Mesendoderm (in vitro differentiated cells): Measurements from ENCODE around the gene ABL1.

Source experiments
- DNase-seq: peaks from one replicate; pipeline ENCODE4 v3.0.0; 2013
- H2AK5ac ChIP-seq: 2 replicates; pipeline ENCODE4 v1.6.1; 2013; ENCODE audit warnings: low read length, inconsistent platforms
- H2BK120ac ChIP-seq: 2 replicates; pipeline ENCODE4 v1.6.1; 2013; ENCODE audit warnings: low read depth, mild to moderate bottlenecking, low read length, moderate library complexity, mixed read lengths
- H2BK15ac ChIP-seq: replicated peaks from 2 replicates; pipeline ENCODE4 v1.6.1; 2013; ENCODE audit warnings: low read depth, mild to moderate bottlenecking, moderate library complexity
- H2BK5ac ChIP-seq: 2 replicates; pipeline ENCODE4 v1.6.1; 2013; ENCODE audit warnings: low read length, inconsistent platforms
- H3K18ac ChIP-seq: 2 replicates; pipeline ENCODE4 v1.6.1; 2013; ENCODE audit warnings: mild to moderate bottlenecking, low read length, mixed read lengths
- H3K23ac ChIP-seq: one replicate; pipeline ENCODE4 v1.6.1; 2013; ENCODE audit warnings: low read length
- H3K27ac ChIP-seq: 2 replicates; pipeline ENCODE4 v1.5.1; 2013; ENCODE audit warnings: low read depth, mild to moderate bottlenecking, inconsistent platforms, low read length, moderate library complexity
- H3K27me3 ChIP-seq: 2 replicates; pipeline ENCODE4 v1.6.1; 2013; ENCODE audit warnings: low read length, control low read depth, mild to moderate bottlenecking, inconsistent platforms; ENCODE audit not compliant: insufficient read depth, poor library complexity
- H3K36me3 ChIP-seq: 2 replicates; pipeline ENCODE4 v1.6.1; 2013; ENCODE audit warnings: low read length, inconsistent platforms; ENCODE audit not compliant: control insufficient read depth, insufficient read depth
- H3K4ac ChIP-seq: one replicate; pipeline ENCODE4 v1.6.1; 2013; ENCODE audit warnings: low read depth, mild to moderate bottlenecking, low read length, moderate library complexity
- H3K4me1 ChIP-seq: 2 replicates; pipeline ENCODE4 v1.6.1; 2013; ENCODE audit warnings: low read depth, low read length, inconsistent platforms; ENCODE audit not compliant: control insufficient read depth
- H3K4me2 ChIP-seq: 2 replicates; pipeline ENCODE4 v1.6.1; 2013; ENCODE audit warnings: low read length
- H3K4me3 ChIP-seq: 2 replicates; pipeline ENCODE4 v1.5.1; 2013; ENCODE audit warnings: mild to moderate bottlenecking, low read length
- H3K56ac ChIP-seq: one replicate; pipeline ENCODE4 v1.6.1; 2013; ENCODE audit warnings: low read length
- H3K79me1 ChIP-seq: 2 replicates; pipeline ENCODE4 v1.6.1; 2013; ENCODE audit warnings: low read length, inconsistent platforms
- H3K79me2 ChIP-seq: 2 replicates; pipeline ENCODE4 v1.6.1; 2013; ENCODE audit warnings: mild to moderate bottlenecking, low read length; ENCODE audit not compliant: control insufficient read depth, insufficient read depth
- H3K9ac ChIP-seq: 2 replicates; pipeline ENCODE4 v1.6.1; 2013; ENCODE audit warnings: low read length, inconsistent platforms
- H4K5ac ChIP-seq: one replicate; pipeline ENCODE4 v1.6.1; 2013; ENCODE audit warnings: low read length
- H4K8ac ChIP-seq: one replicate; pipeline ENCODE4 v1.6.1; 2013; ENCODE audit warnings: low read depth, mild to moderate bottlenecking, control low read depth, low read length, moderate library complexity
- WGBS: extraction: QIAGEN DNeasy Blood & Tissue Kit; methylation state at CpG from one replicate; pipeline ENCODE4 v1.1.7; 2013; ENCODE audit warnings: low lambda C conversion rate, missing lambda C conversion rate; ENCODE audit not compliant: insufficient coverage; ENCODE audit errors: extremely low coverage; 5-methylcytosine and 5-hydroxymethylcytosine counted together

The ABL1 gene

DNA sequence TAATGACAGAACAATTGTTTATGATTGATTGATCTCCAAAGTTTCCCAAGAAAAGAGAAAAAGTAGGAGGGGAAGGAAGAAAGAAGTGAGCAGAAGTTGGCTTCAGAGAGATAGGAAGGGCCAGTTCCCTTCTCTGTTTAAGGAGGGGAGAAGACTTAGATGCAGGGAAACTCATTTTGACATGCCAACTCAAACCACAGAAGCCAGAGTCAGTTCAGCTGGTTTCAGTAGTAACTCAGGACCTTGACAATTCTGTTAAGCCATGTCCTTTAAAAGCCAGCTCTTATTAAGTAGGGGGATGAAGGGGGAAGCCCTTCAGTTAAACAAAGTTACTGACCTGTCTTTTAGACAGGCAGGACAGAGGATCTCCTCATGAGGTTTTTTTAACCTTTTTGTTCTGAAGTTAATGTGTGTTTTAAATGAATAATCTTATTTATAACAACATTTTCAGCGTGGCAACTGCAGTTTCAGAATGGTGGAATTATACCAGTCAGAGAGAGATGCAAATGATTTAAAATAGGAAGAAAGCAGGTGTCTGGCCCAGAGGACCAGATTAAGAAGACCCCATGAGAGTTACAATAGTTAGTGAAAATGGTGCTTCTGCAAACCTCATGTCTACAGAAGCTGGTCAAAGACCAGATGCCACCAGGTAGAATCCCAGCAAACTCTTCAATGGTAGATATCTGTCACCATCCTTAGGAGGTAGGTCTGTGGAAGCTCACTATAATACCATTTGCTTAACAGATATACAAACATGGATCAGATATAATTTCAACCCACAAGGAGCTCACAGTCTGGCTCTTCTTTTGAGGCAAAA lies 29.3 kb upstream of the ABL1 start:
- Histone ChIP-seq H2BK120ac (no peak overlapping the region), H3K18ac (no peak overlapping the region), H3K79me2 (no peaks in the 10 kb centered on the region), H3K23ac (no peak overlapping the region), H3K27ac (no peak overlapping the region), H3K4me2 (no peak overlapping the region), H4K5ac (no peak overlapping the region), H3K4me1 (peaks cover 4% of the 10 kb centered on the region), H2BK15ac (no peak overlapping the region), H3K9ac (no peak overlapping the region), H3K27me3 (no peaks in the 10 kb centered on the region), H2AK5ac (no peak overlapping the region), H3K4me3 (no peak overlapping the region), H3K56ac (no peak overlapping the region), H4K8ac (no peak overlapping the region), H3K36me3 (no peaks in the 10 kb centered on the region), H3K79me1 (peaks cover 2% of the 10 kb centered on the region), H3K4ac (no peak overlapping the region), H2BK5ac (no peak overlapping the region)
- DNase-seq = no peak
- no CpG with 5 or more reads among the region's 1 CpG for WGBS

DNA sequence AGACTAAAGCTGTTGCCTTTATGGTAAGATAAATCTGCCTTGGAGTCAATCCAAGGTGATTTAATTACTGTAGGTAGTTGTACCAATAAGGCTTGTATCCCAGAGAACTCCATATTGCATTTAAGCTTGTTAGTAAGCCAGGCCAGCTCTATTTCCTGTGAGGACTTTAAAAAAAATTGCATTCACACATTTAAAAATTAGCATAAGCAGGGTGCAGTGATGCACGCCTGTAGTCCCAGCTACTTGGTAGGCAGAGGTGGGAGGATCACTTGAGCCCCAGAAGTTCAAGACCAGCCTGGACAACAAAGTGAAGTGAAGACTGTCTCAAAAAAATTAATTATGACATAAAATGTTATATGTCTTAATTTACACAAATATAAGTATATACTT lies 28.7 kb upstream of the ABL1 start:
- Histone ChIP-seq H3K27ac (no peak overlapping the region), H4K8ac (no peak overlapping the region), H3K23ac (no peak overlapping the region), H2BK120ac (no peak overlapping the region), H3K4me2 (no peak overlapping the region), H3K9ac (no peak overlapping the region), H2AK5ac (no peak overlapping the region), H3K79me1 (peaks cover 2% of the 10 kb centered on the region), H3K36me3 (no peaks in the 10 kb centered on the region), H2BK15ac (no peak overlapping the region), H3K56ac (no peak overlapping the region), H3K4me1 (peaks cover 4% of the 10 kb centered on the region), H2BK5ac (no peak overlapping the region), H3K27me3 (no peaks in the 10 kb centered on the region), H3K79me2 (no peaks in the 10 kb centered on the region), H4K5ac (no peak overlapping the region), H3K4ac (no peak overlapping the region), H3K4me3 (no peak overlapping the region), H3K18ac (no peak overlapping the region)
- WGBS = no CpG with 5 or more reads among the region's 1 CpG
- no peak for DNase-seq

DNA sequence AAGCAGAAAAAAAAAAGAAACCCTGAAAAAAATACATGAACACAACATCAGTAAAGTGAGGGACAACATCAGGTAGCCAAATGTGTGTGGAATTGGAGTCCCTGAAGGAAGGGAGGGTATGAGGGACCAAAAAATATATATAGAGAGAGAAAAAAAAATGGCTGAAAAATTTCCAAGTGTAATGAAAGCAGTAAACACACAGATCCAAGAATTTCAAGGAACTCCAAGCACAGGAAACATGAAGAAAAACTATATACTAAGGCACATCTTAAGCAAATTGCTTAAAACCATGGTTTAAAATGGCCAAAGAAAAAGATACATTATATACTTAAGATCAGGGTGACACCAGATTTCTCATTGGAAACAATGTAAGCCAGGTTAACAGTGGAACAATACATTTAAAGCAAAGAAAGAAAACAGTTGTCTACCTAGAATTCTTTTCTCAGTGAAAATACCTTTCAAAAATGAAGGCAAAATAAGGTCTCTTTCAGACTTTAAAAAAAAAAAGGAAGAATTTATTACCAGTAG lies 24.4 kb upstream of the ABL1 start:
- H4K5ac ChIP-seq = no peak overlapping the region
- no peak overlapping the region for H3K9ac ChIP-seq
- no peaks in the 10 kb centered on the region for H3K36me3 ChIP-seq
- no peak overlapping the region for H3K4ac ChIP-seq
- H3K79me2 ChIP-seq = no peaks in the 10 kb centered on the region
- H2AK5ac ChIP-seq = no peak overlapping the region
- H3K23ac ChIP-seq = no peak overlapping the region
- no peak overlapping the region for H3K56ac ChIP-seq
- H3K79me1 ChIP-seq = no peaks in the 10 kb centered on the region
- peaks cover 4% of the 10 kb centered on the region for H3K4me1 ChIP-seq
- no peak overlapping the region for H3K27ac ChIP-seq
- no peak overlapping the region for H4K8ac ChIP-seq
- no peak overlapping the region for H2BK120ac ChIP-seq
- DNase-seq = no peak
- no peak overlapping the region for H3K18ac ChIP-seq
- no peaks in the 10 kb centered on the region for H3K27me3 ChIP-seq
- H2BK15ac ChIP-seq = no peak overlapping the region
- no peak overlapping the region for H3K4me2 ChIP-seq
- H3K4me3 ChIP-seq = no peak overlapping the region
- no peak overlapping the region for H2BK5ac ChIP-seq

DNA sequence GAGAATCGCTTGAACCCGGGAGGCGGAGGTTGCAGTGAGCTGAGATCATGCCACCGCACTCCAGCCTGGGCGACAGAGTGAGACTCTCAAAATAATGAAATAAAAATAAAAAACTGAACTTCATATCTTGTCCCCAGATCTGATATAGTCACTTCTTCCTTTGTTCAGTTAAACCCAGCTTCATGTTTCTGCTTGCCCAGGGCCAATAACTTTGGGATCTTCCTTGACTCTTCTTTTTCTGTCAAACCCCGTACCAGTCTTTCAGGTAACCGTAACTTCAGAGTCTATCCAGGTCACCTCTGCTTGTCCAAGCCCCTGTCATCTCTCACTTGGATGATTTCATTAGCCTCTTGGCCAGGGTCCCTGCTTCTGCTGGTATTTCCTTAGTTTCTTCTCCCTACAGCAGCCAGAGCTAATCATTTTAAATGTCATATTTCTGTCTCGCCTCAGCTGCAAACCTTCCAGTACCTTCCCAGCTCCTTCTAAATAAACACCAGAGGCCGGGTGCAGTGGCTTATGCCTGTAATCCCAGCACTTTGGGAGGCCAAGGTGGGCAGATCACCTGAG lies 19.7 kb upstream of the ABL1 start:
- Histone ChIP-seq H3K79me1 (no peaks in the 10 kb centered on the region), H3K18ac (no peak overlapping the region)
- WGBS = no CpG with 5 or more reads among the region's 9 CpGs

DNA sequence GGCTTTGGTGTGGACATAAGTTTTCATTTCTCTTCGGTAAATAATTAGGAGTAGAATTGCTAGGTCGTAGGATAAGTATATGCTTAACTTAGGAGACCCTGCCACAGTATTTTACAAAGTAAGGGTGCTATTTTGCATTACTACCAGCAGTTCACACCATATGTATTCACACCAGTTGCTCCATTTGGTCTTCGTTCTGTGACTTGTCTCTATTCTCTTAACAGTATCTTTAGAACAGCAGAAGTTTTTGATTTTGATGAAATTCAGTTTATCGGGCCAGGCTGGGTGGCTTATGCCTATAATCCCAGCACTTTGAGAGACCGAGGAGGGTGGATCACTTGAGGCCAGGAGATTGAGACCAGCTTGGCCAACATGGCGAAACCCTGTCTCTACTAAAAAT lies 17.1 kb upstream of the ABL1 start:
- H2BK15ac ChIP-seq = no peak overlapping the region
- H2AK5ac ChIP-seq = no peak overlapping the region
- WGBS = no CpG with 5 or more reads among the region's 6 CpGs
- no peak overlapping the region for H3K4me2 ChIP-seq
- no peaks in the 10 kb centered on the region for H3K4me1 ChIP-seq
- H3K4ac ChIP-seq = no peak overlapping the region
- no peak overlapping the region for H3K56ac ChIP-seq
- H3K79me1 ChIP-seq = peaks cover 2% of the 10 kb centered on the region
- no peak overlapping the region for H4K5ac ChIP-seq
- DNase-seq = no peak
- H3K4me3 ChIP-seq = no peak overlapping the region
- H3K18ac ChIP-seq = no peak overlapping the region
- no peak overlapping the region for H3K23ac ChIP-seq
- no peak overlapping the region for H4K8ac ChIP-seq
- no peaks in the 10 kb centered on the region for H3K79me2 ChIP-seq
- H3K9ac ChIP-seq = no peak overlapping the region
- H2BK120ac ChIP-seq = no peak overlapping the region
- no peak overlapping the region for H2BK5ac ChIP-seq
- H3K36me3 ChIP-seq = no peaks in the 10 kb centered on the region
- no peak overlapping the region for H3K27ac ChIP-seq
- no peaks in the 10 kb centered on the region for H3K27me3 ChIP-seq

More for the DNA sequence above, 19.7 kb upstream of the ABL1 start:
- no peak overlapping the region for H2BK5ac ChIP-seq
- no peak overlapping the region for H3K23ac ChIP-seq
- H4K8ac ChIP-seq = no peak overlapping the region
- DNase-seq = no peak
- no peak overlapping the region for H3K9ac ChIP-seq
- no peaks in the 10 kb centered on the region for H3K27me3 ChIP-seq
- no peak overlapping the region for H3K4me2 ChIP-seq
- no peaks in the 10 kb centered on the region for H3K36me3 ChIP-seq
- no peaks in the 10 kb centered on the region for H3K79me2 ChIP-seq
- no peak overlapping the region for H3K4ac ChIP-seq
- H3K4me3 ChIP-seq = no peak overlapping the region
- no peaks in the 10 kb centered on the region for H3K4me1 ChIP-seq
- no peak overlapping the region for H2AK5ac ChIP-seq
- no peak overlapping the region for H2BK15ac ChIP-seq
- H3K27ac ChIP-seq = no peak overlapping the region
- H2BK120ac ChIP-seq = no peak overlapping the region
- H3K56ac ChIP-seq = no peak overlapping the region
- H4K5ac ChIP-seq = no peak overlapping the region
